Fibroblast of skin of right quadriceps (primary cell): ENCODE results near the gene GLDN.

Experiments
- DNase-seq: peaks from one replicate; pipeline ENCODE4 v3.0.0-alpha.2; 2013

GLDN gene

GRCh38 chr15:51341366-51342226 is at the start of gene GLDN:
Gene GLDN, plus strand, starts transcription at chr15:51341655. Its CDS starts 30 bp downstream, at chr15:51341685.
- peak; percentile 9 for DNase-seq

DNA sequence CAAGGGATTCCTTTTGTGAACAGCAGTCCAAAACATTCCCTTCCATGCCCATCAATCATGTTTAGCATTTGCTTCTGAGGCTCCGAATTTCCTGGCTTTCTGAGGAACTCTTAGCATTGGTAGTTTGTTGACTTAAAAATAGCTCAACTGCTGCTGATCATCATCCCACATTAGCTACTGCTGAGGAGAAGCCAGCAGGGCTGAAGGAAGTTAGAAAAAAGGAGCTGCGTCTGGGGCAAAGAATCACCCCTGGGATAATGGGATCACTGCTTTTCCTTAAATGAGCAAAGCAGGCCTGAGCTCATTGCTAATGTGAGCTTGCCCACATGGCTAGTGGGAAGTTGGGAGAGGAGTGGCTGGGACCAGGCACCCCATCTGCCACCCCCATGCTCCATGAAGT is 42.8 kb upstream of the GLDN start:
- no peak for DNase-seq

DNA sequence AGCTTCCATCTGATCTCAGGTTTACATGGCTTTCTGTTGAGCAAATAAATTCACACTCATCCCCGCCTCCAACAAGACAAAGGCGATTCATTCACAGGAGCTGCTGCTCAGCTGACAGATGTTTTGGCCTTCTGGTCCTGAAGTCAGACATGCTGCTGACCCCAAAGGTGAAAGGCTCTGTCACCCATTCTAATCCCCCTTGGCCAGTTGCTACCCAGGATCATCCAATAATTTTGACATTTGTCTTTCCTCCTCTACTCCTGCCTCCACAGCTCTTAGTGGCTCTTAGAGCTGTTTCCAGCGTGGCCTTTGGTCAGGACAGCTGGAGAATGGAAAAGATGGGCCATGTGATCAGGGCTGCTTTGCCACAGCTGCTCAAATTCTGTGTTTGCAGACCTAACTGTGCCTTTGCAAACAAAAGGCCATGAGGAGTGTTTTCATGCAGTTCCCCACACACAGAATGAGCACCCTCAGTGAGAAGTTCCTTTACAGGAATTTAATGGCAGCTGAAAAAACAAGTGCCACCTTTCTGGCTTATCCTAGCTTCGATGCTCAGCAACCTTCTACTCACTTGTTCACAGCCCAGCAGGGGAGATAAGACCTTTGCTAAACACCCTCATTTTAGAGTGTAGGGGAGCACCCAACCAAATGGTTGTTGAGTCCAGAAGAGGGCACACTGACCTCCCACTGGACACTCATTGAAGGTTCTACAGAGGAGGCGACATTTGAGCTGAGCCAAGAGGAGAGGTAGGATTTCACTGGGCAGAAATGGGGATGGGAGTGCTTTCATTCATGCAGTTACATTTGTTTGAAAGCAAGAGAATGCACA is 42.1 kb upstream of the GLDN start:
- no peak for DNase-seq

- no peak for DNase-seq
Measured at GRCh38 chr15:51302480-51302879, 39.0 kb upstream of the GLDN start.

GRCh38 chr15:51303462-51303980 is 37.9 kb upstream of the GLDN start:
- no peak for DNase-seq

DNA sequence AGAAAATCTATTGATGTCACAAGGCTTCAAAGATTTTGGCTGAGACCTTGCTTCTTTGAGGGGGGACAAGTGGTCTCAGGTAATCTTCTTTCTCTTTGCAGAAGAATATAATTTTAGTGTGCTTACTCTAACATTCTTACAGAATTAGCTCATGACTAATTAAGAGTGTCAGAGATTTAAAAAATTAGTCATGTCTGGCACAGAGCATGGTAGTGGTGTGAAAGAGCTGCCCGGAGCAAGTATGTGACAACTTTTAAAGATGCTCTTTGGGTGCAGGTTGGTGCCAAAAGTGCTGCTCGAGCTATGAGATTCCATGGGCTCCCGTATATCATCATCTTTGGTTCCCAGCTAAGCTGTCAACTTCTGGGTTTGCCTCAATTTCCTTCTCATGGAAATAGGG is 34.1 kb upstream of the GLDN start:
- no peak for DNase-seq

GRCh38 chr15:51307811-51308210 is 33.6 kb upstream of the GLDN start:
- DNase-seq, result no peak

GRCh38 chr15:51310064-51310463 is 31.4 kb upstream of the GLDN start:
- peak; percentile 73 for DNase-seq

GRCh38 chr15:51311510-51311909 is 29.9 kb upstream of the GLDN start:
- DNase-seq, result no peak

DNA sequence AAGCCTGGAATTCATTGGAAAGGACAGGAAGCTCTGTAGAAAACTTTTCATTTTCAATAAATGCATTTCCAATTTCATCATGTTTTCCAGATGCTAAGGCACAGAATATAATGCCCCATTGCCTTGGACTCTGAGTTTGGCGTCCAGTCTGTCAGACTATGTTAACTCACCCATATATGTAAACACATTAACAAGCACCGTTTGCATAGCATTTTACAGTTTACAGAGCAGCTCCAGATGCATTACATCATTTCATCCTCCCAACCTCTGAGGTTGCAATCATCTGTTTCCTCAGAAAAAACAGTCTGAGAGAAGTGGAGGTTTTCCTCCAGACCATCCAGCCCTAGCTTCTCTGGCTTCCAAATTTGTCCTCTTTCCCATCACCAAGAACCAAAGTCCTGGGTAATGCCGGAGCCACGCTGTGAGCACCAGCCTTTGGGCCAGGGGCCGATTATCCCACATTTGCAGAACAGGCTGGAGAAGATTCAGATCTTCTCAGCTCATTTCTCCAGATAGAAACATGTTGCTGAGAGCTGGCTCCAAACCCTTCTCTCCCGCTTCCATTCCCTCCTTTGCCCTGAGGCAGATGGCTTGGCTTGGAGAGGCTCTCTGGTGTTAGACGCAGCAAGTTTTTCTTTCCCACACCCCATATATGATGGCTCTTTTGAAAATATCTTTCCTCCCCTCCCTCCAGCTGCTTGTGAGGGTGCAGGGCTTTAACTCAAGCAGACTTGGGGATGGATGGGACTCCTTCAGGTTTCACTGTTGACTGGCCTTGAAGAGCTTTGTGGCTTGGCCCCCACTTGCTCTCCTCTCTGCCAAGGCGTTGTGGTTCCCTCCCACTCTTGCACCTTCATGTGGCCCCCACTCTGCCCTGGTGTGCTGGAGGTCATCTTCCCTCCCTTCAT is 29.0 kb upstream of the GLDN start:
- DNase-seq, result peak; percentile 23

GRCh38 chr15:51313074-51313393 is 28.4 kb upstream of the GLDN start:
- peak; percentile 32 for DNase-seq

GRCh38 chr15:51313644-51314280 is 27.7 kb upstream of the GLDN start:
- no peak for DNase-seq

DNA sequence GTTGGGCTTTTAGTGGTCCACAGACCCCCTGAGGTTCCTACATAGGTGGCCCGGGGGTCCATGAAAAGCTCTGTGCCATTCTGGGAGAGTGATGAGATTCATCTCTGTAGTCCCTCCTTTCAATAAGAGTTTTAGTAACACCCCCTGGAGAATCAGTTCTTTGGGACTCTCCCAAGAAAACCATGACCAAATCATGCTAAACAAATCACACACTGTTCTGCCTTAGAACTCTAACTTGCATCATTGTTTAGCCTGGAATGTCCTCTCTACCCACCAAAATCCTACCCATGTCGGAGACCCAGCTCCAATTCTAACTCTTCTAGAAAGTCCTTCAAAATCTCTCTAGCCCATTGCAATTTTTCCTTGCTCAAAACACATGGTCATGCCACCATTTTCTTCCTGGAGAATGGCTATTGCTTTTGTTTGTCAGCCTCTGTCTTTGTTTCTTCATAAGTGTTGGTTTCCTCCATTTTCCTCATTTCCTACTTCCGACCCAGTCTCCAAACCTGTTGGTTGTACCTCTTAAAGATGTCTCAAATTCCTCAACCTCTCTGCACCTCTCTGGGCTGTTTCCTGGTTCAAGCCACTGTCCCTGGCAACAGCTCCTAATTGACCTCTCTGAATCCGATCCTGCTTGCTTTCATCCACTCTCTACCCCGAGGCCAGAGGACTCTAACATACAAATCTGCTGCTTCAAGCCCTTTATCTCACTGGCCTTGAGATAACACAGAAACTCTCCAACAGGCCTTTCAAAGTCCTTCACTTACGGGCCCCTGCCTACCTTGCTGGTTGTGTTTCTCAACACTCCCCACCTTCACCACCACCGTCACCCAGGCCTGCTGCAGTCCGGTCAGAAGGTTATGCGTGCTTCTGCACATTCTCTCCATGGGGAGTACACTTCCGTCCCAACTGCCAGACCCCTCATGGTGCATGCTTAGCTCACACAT is 26.8 kb upstream of the GLDN start:
- no peak for DNase-seq

DNA sequence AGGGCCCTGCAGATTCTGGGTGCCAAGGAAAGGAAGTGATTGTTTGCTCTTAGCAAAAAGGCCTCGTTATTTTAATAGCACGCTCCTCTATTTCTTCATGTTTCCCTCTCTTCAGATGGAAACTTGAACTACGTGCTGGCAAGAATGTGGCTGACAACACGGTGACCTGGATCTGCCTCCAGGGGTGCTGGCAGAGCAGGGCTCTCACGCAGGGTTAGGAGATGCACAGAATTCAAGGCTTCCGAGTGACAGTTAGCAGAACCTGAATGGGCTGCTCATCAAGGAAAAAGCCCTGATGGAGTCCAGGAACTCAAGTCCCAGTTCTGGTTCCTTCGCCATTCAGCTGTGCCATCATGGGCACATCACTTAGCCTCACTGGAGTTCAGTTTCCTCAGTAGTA is 25.7 kb upstream of the GLDN start:
- DNase-seq, result no peak

DNA sequence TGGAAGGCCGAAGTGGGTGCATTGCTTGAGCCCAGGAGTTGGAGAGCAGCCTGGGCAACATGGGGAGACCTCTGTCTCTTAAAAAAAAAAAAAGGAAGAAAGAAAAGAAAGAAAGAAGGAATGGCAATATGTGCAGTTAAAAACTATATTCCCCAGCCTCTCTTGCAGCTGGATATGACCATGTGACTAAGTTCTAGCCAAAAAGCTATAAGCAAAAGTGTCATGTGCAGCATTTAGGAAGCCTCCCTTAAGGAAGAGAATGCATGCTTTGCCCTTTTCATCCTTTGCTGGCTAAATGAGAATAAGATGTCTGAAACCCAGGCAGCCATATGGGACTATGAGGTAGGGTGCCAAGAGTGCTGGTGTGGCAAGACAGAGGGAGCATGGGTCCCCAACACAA is 24.8 kb upstream of the GLDN start:
- no peak for DNase-seq

DNA sequence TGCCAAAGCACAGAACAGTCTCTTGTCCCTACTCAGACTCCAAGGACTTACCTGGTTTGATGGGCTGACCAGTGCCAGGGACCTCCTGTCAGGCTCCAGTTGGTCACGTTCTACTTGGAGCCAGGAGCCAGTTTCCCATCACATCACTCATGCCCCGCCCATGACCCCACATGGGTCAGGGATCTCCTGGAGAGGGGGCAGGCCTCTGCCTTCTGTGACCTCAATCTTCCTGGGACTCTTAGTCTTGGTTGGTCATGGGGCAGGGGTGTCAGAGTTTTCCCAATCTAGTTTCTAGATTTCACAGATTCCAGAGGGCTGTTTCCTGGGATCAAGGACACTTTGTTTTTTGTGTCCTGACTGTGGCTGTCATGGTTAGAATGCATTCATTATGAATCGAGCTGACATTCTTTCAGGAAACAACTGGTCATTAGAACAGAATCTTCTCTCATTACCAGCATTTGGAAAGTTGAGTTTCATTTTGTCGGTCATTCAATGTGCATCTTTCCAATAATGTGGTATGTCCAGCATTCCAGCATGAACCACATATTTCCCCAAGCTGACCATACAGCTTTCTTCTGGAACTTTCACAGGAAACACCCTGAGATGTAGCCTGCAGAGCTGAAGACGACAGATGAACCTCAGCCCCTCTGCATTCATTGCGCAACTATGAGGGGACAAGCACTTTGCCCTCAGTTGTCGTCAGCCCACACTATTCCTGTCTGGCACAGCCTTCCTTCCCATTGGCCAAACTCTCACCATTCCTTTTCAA is 22.9 kb upstream of the GLDN start:
- DNase-seq, result no peak

DNA sequence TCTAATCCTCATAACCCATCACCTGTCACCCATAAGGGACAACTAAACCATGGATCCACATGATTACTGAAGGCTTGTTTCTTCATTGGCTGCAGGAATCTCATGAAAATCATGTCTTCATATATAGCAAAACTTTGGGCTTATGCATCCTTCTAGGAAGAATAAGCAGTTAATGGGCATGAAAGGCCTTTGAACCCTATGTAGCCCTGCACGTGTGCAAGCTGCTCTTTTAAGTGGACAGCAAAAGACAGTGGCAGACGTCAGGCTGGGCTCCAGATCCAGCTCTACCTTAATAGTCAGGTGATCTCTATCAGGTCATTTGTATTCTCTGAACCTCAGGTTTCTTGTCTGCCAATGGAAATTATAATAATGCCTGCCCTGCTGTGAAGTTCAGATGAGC is 21.9 kb upstream of the GLDN start:
- no peak for DNase-seq

DNA sequence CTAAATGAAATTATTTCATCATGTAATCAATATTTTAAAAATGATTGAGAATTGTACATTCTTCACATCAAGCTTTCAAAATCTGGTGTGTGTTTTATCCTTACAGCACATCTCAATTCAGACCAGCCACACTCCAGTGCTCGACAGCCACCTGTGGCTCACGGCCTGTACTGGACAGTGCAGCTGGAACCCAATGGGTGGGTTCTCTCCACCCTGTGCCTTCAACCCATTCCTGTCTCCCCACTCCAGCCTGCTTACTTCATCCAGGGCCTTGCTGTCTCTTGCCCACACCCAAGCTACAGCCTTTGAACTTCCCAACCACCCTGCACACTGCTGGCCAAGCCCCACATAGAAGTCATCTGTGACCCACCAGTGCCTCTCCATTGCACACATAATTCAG is 20.6 kb upstream of the GLDN start:
- no peak for DNase-seq

DNA sequence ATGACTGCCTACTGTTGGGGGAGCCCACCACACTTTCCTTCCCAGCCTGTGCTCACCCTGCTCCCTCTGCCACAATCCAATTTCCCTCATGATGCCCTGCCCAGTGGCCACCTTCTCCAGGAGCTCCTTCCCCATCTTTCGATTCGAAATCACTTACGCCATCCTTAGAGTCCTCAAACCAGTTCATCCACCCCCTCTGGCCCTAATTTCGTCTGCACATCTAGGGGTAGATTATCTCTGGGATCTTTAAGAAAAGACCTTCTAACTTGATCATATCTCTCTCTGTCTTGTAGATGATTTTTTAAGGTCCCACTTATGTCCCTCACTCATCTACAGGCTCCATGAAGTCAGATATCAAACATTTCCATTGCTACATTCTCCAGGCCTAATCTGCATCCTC is 20.1 kb upstream of the GLDN start:
- DNase-seq, result no peak

DNA sequence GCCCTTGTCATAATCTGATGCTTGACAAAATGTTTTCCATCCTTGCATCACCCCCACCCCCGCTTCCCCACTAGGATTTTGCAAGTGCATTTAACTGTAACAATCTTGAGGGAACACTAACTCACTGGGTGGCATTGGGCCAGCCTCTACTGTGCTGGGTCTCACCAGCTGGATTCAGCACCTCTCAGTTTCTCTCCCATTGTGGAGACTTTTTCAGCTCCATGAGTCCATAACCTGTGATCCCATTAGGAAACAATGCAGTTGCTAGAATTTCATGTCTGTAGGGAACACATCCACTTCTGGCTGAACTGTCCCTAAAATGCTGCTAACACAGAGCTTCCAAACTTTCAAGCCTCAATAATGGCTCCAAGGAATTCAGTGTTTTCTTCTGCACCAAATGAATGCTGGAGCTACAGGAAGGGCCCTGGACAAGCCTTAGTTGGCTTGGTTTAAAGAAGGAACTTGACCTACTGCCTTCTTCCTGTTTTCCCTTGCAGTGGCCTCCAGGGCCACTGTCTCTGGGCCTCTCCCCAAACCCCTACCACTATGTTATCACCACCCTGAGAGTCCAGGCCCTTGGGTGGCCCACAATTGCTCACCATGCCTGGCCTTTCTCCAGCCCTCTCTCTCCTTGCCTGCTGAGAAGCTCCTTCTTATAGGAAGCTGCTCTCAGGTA is 18.7 kb upstream of the GLDN start:
- peak; percentile 10 for DNase-seq
